Body of pancreas (tissue), 4 donors: Measurements from ENCODE around the gene HSPA5.

Experiments used
- POLR2A ChIP-seq, 3 donors: fragments of 450-650 bp; IDR thresholded peaks; one replicate each; pipeline ENCODE4 v1.6.1; 2016; ENCODE audit warnings: antibody characterized with exemption in 3 of 3, mild to moderate bottlenecking in 2 of 3
- TF ChIP-seq, protein P1 (sequence below), 7 experiments: fragments of 450-650 bp in 4 of 7; fragments of 200-600 bp in 3 of 7; sonication (generic) in 3 of 7; IDR thresholded peaks; one replicate each; pipeline ENCODE4 v1.5.1; 2016 to 2019; ENCODE audit warnings: antibody characterized with exemption in 7 of 7

DNA sequence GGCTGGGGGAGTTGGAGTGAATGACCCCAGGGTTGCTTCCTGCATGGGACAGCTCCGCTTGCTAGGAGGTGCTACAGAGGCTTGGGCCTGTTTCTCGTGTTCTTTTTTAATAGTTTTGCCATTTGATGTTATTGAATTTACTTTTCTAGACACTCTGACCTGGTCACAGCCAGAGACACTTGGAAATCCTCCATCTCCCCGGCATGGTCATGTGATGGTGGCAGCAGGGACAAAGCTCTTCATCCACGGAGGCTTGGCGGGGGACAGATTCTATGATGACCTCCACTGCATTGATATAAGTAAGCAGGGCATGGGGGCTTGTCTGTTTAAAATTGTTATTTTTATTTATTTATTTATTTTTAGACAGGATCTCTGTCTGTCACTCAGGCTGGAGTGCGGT, 13.4 kb downstream of the HSPA5 start:
- TF ChIP-seq, protein P1, sequence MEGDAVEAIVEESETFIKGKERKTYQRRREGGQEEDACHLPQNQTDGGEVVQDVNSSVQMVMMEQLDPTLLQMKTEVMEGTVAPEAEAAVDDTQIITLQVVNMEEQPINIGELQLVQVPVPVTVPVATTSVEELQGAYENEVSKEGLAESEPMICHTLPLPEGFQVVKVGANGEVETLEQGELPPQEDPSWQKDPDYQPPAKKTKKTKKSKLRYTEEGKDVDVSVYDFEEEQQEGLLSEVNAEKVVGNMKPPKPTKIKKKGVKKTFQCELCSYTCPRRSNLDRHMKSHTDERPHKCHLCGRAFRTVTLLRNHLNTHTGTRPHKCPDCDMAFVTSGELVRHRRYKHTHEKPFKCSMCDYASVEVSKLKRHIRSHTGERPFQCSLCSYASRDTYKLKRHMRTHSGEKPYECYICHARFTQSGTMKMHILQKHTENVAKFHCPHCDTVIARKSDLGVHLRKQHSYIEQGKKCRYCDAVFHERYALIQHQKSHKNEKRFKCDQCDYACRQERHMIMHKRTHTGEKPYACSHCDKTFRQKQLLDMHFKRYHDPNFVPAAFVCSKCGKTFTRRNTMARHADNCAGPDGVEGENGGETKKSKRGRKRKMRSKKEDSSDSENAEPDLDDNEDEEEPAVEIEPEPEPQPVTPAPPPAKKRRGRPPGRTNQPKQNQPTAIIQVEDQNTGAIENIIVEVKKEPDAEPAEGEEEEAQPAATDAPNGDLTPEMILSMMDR (IDR thresholded peaks at IDR 0.05) = no peak
- no peak for TF ChIP-seq POLR2A (IDR thresholded peaks at IDR 0.05)
